ENCODE results near the gene SCYL3. TPM values are rescaled to one million over a fixed set of nuclear protein-coding genes. Genes with fewer than 3 reads are reported as not detected.

SCYL3 gene, protein sequence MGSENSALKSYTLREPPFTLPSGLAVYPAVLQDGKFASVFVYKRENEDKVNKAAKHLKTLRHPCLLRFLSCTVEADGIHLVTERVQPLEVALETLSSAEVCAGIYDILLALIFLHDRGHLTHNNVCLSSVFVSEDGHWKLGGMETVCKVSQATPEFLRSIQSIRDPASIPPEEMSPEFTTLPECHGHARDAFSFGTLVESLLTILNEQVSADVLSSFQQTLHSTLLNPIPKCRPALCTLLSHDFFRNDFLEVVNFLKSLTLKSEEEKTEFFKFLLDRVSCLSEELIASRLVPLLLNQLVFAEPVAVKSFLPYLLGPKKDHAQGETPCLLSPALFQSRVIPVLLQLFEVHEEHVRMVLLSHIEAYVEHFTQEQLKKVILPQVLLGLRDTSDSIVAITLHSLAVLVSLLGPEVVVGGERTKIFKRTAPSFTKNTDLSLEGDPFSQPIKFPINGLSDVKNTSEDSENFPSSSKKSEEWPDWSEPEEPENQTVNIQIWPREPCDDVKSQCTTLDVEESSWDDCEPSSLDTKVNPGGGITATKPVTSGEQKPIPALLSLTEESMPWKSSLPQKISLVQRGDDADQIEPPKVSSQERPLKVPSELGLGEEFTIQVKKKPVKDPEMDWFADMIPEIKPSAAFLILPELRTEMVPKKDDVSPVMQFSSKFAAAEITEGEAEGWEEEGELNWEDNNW
- 8.8 TPM for total RNA-seq (ENCODE audit: unreplicated experiment)
- long read RNA-seq, partial matches to known transcripts, result 0 of 1 reads
- long read RNA-seq, other reads (novel, unspliced or antisense), result 1 of 1 reads

DNA sequence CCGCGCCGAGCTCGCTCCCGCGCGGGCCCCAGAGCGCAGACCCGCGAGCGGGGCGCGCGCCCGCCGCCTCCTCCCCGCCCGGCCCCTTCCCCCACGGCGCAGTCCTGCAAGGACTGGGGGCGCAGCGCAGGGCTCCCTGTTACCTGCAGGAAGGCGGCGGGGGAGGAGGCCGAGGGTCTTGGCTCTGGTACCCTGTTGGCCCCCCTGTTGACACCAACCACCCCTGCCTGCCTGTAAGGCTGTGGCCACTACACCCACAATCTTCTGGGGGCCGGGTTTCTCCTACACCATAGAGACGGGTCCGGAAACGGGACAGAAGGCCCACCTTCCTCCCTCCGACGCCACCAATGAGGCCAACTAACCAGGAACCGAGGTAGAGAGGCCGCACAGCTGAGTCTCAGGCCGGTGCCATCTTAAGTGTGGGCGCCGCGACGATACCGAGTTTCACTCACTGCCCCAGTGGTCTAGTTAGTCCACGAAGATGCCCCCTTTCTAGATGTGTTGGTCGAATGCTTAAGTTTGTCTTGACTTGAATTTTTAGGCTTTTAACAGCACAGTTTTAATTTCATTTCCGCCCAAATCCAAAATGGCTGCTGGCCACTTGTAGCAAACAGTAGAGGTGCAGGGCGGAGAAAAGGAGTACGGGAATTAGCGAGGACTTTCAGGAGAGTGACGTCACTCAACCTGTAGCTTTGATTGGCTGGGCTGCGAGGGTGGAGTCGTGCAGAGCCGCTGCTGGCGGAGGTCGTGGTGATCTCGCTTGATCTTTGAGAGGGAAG lies at the start of gene SCYL3:
Gene SCYL3, minus strand, starts transcription at position 252 of the 779 bp plus-strand sequence. CDS start 5,056 bp downstream, outside the sequence.
- DNase-seq, result peak; percentile 82
- peak within 1 kb of the TSS; percentile 99 for H3K27ac Mint-ChIP-seq (ENCODE audit: unreplicated experiment)
- H3K27me3 Mint-ChIP-seq (ENCODE audit: unreplicated experiment), result peaks cover 3% of the 10 kb centered on the region
- TF ChIP-seq, protein P1, sequence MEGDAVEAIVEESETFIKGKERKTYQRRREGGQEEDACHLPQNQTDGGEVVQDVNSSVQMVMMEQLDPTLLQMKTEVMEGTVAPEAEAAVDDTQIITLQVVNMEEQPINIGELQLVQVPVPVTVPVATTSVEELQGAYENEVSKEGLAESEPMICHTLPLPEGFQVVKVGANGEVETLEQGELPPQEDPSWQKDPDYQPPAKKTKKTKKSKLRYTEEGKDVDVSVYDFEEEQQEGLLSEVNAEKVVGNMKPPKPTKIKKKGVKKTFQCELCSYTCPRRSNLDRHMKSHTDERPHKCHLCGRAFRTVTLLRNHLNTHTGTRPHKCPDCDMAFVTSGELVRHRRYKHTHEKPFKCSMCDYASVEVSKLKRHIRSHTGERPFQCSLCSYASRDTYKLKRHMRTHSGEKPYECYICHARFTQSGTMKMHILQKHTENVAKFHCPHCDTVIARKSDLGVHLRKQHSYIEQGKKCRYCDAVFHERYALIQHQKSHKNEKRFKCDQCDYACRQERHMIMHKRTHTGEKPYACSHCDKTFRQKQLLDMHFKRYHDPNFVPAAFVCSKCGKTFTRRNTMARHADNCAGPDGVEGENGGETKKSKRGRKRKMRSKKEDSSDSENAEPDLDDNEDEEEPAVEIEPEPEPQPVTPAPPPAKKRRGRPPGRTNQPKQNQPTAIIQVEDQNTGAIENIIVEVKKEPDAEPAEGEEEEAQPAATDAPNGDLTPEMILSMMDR (IDR thresholded peaks at IDR 0.05; ENCODE audit: partially characterized antibody, unreplicated experiment), result no peak
- peaks cover 15% of the 10 kb centered on the region for H3K4me1 Mint-ChIP-seq (ENCODE audit: low read depth, unreplicated experiment)
- H3K4me3 Mint-ChIP-seq (ENCODE audit: unreplicated experiment), result peak within 1 kb of the TSS; percentile 99
- H3K9me3 Mint-ChIP-seq (ENCODE audit: unreplicated experiment), result peaks cover 2% of the 10 kb centered on the region
- H3K36me3 Mint-ChIP-seq (ENCODE audit: unreplicated experiment), result no peaks in the 10 kb centered on the region

DNA sequence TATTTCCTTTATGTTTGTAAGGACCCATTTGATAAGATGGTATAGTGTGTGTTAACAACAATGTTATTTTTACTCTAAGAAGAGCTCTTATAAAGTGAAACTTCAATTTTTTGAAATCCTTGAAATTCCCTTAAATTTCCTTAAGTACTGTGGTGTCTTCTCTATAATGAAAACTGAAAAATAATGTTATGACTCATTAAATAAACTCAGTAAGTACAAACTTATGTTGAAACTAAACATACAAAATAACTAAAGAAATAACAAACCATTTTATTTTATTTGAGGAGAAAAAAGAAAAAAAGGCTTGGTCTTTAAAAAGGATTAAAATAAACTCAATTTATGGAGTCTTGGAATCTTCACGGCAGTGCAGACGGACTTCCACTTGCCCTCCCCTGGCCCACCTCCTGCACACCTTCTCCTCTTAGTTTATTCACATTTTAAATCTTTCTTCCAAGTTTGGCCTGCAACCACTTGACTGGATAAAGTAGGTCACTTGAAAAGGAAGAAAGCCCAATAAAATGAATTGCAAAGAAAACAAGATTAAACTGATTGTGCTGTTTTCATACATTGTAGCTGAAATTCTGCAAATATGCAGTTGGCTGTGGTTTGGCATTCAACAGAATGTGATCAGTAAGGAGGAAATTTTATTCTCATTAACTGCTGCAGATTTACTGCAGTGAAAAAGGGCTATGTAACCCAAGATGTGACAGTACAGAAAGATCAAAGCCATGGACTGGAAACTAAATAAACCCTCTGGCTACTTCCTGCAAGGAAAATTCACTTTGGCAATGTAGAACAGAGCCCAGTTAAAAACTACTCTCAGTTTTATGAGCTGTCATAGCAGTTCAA lies 48.5 kb upstream of the SCYL3 start:
- DNase-seq, result no peak
- TF ChIP-seq, protein P1 (IDR thresholded peaks at IDR 0.05; ENCODE audit: partially characterized antibody, unreplicated experiment), result no peak
- Mint-ChIP-seq H3K4me3 (ENCODE audit: unreplicated experiment) (no peak overlapping the region), H3K4me1 (ENCODE audit: low read depth, unreplicated experiment) (peaks cover 5% of the 10 kb centered on the region), H3K27ac (ENCODE audit: unreplicated experiment) (no peak overlapping the region), H3K36me3 (ENCODE audit: unreplicated experiment) (no peaks in the 10 kb centered on the region), H3K27me3 (ENCODE audit: unreplicated experiment) (no peaks in the 10 kb centered on the region), H3K9me3 (ENCODE audit: unreplicated experiment) (peaks cover 2% of the 10 kb centered on the region)

DNA sequence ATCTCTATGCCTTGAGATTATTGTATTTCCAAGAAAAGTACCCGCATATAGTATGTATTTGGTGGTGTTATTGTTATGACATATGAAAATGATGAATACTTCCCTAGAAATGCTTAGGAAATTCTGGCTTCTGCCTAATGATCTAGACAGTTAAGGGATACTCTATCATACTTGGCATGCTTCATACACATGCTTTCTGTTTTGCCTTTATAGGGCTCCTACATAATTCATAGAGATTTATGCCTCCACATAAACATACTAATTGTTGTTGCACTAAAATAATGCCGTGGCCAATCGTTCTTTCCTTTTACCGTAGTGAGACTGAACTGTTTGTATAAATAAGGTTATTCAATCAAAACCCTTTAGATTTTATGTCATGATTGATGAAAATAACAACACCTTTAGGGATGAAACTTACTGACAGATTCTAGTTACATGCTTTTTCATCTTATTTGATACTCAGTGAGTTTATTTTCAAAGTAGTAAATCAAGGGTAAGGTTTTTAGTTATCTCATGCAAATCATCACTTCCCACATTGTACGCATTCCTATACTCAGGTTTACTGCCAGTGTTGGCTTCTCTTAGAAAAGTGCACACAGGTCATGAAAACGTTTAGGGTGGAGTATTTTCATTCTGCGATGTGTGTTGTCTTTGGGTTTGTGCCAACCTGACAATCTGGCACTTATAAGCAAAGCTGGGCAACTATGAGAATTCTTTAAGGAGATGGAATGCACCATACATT lies 40.5 kb upstream of the SCYL3 start:
- no peak for DNase-seq
- no peaks in the 10 kb centered on the region for H3K9me3 Mint-ChIP-seq (ENCODE audit: unreplicated experiment)

DNA sequence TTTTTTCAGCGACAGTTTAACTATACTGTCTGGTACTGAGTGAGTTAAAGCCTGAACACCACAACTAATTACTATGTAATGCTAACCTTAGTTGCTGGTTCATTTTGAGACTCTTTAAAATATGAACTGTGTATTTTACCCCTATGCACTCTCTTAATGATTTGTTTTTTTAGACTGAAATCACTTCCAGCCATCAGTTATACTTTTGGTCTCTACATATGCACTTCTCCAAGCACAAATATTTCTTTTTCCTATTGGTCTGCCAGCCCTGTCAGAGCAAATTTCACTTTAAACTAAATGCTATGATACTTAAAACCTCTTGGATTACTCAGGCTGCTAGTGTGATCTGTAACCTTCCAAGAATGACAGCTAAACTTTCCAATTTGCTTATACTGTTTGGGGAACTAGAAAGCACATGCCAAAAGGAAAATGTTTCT lies 38.1 kb upstream of the SCYL3 start:
- TF ChIP-seq, protein P1 (IDR thresholded peaks at IDR 0.05; ENCODE audit: partially characterized antibody, unreplicated experiment), result no peak
- Mint-ChIP-seq H3K4me1 (ENCODE audit: low read depth, unreplicated experiment) (no peaks in the 10 kb centered on the region), H3K4me3 (ENCODE audit: unreplicated experiment) (no peak overlapping the region), H3K36me3 (ENCODE audit: unreplicated experiment) (no peaks in the 10 kb centered on the region), H3K9me3 (ENCODE audit: unreplicated experiment) (no peaks in the 10 kb centered on the region), H3K27me3 (ENCODE audit: unreplicated experiment) (no peaks in the 10 kb centered on the region), H3K27ac (ENCODE audit: unreplicated experiment) (no peak overlapping the region)
- no peak for DNase-seq

More for the DNA sequence above, 40.5 kb upstream of the SCYL3 start:
- H3K27me3 Mint-ChIP-seq (ENCODE audit: unreplicated experiment), result no peaks in the 10 kb centered on the region
- no peaks in the 10 kb centered on the region for H3K4me1 Mint-ChIP-seq (ENCODE audit: low read depth, unreplicated experiment)
- TF ChIP-seq, protein P1 (IDR thresholded peaks at IDR 0.05; ENCODE audit: partially characterized antibody, unreplicated experiment), result no peak
- no peak overlapping the region for H3K4me3 Mint-ChIP-seq (ENCODE audit: unreplicated experiment)
- no peaks in the 10 kb centered on the region for H3K36me3 Mint-ChIP-seq (ENCODE audit: unreplicated experiment)
- no peak overlapping the region for H3K27ac Mint-ChIP-seq (ENCODE audit: unreplicated experiment)
